K562 (cell line): Measurements from ENCODE around the gene UBE2N. TPM values are rescaled to one million over a fixed set of nuclear protein-coding genes. Genes with fewer than 3 reads are reported as not detected.
A peak's percentile ranks its signal among the peaks of the same experiment; 100 is the strongest.

Source experiments
- E2F1 ChIP-seq: sonication (generic); formaldehyde crosslinking; IDR thresholded peaks from 2 replicates; pipeline ENCODE4 v1.8.1; 2023; ENCODE audit warnings: mild to moderate bottlenecking, missing genetic modification reagents, moderate library complexity
- EHMT2 ChIP-seq: fragments of 450-650 bp; IDR thresholded peaks from 2 replicates; pipeline ENCODE4 v1.6.1; 2018; ENCODE audit warnings: antibody characterized with exemption
- MGA ChIP-seq: fragments of 450-650 bp; IDR thresholded peaks from 2 replicates; pipeline ENCODE4 v1.6.1; 2016; ENCODE audit warnings: mild to moderate bottlenecking, moderate library complexity
- RBM34 ChIP-seq: fragments of 200-400 bp; formaldehyde crosslinking; IDR thresholded peaks from 2 replicates; pipeline ENCODE4 v1.6.1; 2018; ENCODE audit warnings: low read length, borderline replicate concordance; ENCODE audit not compliant: insufficient read depth
- SAFB ChIP-seq: fragments of 200-400 bp; formaldehyde crosslinking; IDR thresholded peaks from 2 replicates; pipeline ENCODE4 v1.6.1; 2017; ENCODE audit warnings: low read depth, low read length, borderline replicate concordance
- TAF7 ChIP-seq: fragments of 450-650 bp; IDR thresholded peaks from 2 replicates; pipeline ENCODE4 v1.6.1; 2016; ENCODE audit warnings: missing genetic modification characterization, missing compliant biosample characterization
- ZNF436 ChIP-seq: fragments of 250-450, 450-650 bp; sonication (Bioruptor Pico); formaldehyde crosslinking; IDR thresholded peaks from 2 replicates; pipeline ENCODE4 v1.7.0; 2020; ENCODE audit warnings: mild to moderate bottlenecking
- ZNF449 ChIP-seq: fragments of 250-450 bp; sonication (Bioruptor Pico); IDR thresholded peaks from 2 replicates; pipeline ENCODE4 v1.8.0; 2022; ENCODE audit warnings: moderate library complexity, mild to moderate bottlenecking, inconsistent platforms
- polyA plus RNA-seq, 8 experiments: library from polyadenylated mRNA; depleted of rRNA in 4 of 8; stranded (reverse) in 5 of 8; unstranded in 3 of 8; fragments of >200 nt; fragmentation: Nextera tagmentation in 2 of 8; fragmentation: Illumina TruSeq in 1 of 8; extraction: Ambion mirVana in 2 of 8; extraction: Trizol in 1 of 8; gene quantifications; 2 replicates each; pipeline versions ENCODE4 v1.2.1 to v1.2.3, GENCODE V29; 2011 to 2014; ENCODE audit warnings: inconsistent platforms in 1 of 8, missing spikeins in 1 of 8
- total RNA-seq, 7 experiments: library from RNA; depleted of rRNA in 6 of 7; stranded (reverse); fragments of >200 nt in 6 of 7; fragmentation: Illumina TruSeq in 2 of 7; extraction: Trizol in 2 of 7; gene quantifications; 2 replicates each; pipeline versions ENCODE4 v1.2.1 to v1.2.3, GENCODE V29; 2011 to 2021; ENCODE audit warnings: low replicate concordance in 1 of 7
- TF ChIP-seq, protein P1 (sequence below): sonication (generic); formaldehyde crosslinking; IDR thresholded peaks from 2 replicates; pipeline ENCODE4 v1.8.0; 2022; ENCODE audit warnings: mild to moderate bottlenecking, missing genetic modification reagents
- TF ChIP-seq, protein P2 (sequence below): fragments of 450-650 bp; IDR thresholded peaks from 2 replicates; pipeline ENCODE4 v1.6.1; 2017; ENCODE audit warnings: mild to moderate bottlenecking, moderate library complexity

The UBE2N gene
- total and polyA plus RNA-seq, 9 of the 15 experiments (the other 6 are each of a cell fraction or from before 2014, with no cell fraction given), result 189 to 826 (median 260) TPM

DNA sequence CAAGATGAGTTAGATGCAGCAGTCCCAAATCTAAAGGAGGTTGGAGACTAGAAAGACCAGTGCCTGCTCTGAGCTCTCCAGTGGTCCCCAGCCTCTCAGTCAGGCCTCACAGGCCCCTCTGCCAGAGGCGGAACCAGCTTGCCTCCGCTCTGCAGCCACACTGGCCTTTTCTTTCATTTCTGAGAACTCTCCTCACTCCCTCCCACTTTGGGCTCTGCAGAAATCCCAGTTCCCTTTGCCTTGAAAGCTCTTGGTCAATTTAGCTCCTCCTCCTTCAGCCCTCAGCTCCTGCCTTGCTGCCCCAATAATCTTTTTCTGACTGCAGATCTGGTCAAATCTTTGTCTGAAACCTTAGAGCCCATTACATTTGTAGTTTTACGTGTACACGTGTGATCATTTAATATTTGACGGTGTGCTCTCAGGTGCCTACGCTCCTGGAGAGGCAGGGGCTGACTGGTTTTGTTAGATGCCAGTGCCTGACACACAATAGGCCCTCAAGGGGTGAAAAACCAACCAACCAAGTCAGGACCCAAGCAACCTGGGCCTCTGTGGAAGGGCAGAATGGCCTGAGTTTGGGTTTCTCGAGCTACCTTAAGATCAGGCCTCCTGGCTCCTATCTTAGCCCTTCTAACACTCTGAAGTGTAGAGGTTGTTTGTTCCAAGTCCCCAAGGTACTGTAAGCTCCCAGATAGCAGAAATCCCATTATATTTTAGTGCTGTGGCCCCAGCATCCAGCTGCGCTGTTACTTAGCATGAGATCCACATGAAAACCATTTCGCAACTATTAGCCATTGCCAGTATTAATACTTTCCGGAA, 65.1 kb downstream of the UBE2N start (continued):
- TF ChIP-seq MGA (no peak), EHMT2 (no peak), TAF7 (tag) (no peak), ZNF449 (0 out of 2 replicates have a peak, but pooled peaks have one; percentile 28), ZNF436 (CRISPR knock-in tag) (no peak), SAFB (no peak), RBM34 (no peak), E2F1 (CRISPR knock-in tag) (no peak)
- TF ChIP-seq, protein P1, sequence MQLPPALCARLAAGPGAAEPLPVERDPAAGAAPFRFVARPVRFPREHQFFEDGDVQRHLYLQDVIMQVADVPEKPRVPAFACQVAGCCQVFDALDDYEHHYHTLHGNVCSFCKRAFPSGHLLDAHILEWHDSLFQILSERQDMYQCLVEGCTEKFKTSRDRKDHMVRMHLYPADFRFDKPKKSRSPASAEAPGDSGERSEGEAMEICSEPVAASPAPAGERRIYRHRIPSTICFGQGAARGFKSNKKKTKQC, result no peak
- TF ChIP-seq, protein P2, sequence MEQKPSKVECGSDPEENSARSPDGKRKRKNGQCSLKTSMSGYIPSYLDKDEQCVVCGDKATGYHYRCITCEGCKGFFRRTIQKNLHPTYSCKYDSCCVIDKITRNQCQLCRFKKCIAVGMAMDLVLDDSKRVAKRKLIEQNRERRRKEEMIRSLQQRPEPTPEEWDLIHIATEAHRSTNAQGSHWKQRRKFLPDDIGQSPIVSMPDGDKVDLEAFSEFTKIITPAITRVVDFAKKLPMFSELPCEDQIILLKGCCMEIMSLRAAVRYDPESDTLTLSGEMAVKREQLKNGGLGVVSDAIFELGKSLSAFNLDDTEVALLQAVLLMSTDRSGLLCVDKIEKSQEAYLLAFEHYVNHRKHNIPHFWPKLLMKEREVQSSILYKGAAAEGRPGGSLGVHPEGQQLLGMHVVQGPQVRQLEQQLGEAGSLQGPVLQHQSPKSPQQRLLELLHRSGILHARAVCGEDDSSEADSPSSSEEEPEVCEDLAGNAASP, result no peak
